Testis (tissue), 3 donors: Measurements from ENCODE around the gene ATM. TPM values are rescaled to one million over a fixed set of nuclear protein-coding genes. Genes with fewer than 3 reads are reported as not detected.
"Not testable (repeated sequence)": the region's sequence is repeated elsewhere in the genome, so short reads cannot be mapped to it uniquely, and the experiment has no call there.

Experiments
- DNase-seq: peaks from one replicate; pipeline ENCODE4 v3.0.0-alpha.2; 2019
- H3K27ac ChIP-seq, 2 donors: fragments of 200-600 bp; sonication (generic); one replicate each; pipeline ENCODE4 v1.5.1; 2019
- H3K27me3 ChIP-seq: fragments of 200-600 bp; sonication (generic); one replicate; pipeline ENCODE4 v1.5.1; 2019
- H3K36me3 ChIP-seq: fragments of 200-600 bp; sonication (generic); one replicate; pipeline ENCODE4 v1.5.1; 2017; ENCODE audit warnings: low read depth; ENCODE audit errors: missing control alignments
- H3K4me1 ChIP-seq: fragments of 200-600 bp; sonication (generic); one replicate; pipeline ENCODE4 v1.5.1; 2019
- H3K4me3 ChIP-seq, 2 donors: fragments of 200-600 bp; sonication (generic); one replicate each; pipeline ENCODE4 v1.5.1; 2017 to 2019
- H3K9me3 ChIP-seq: fragments of 200-600 bp; sonication (generic); one replicate; pipeline ENCODE4 v1.5.1; 2017
- POLR2A ChIP-seq: fragments of 450-650 bp; IDR thresholded peaks from one replicate; pipeline ENCODE4 v1.6.1; 2017; ENCODE audit warnings: antibody characterized with exemption, mild to moderate bottlenecking, moderate library complexity
- WGBS, 2 donors: methylation state at CpG; one replicate each; pipeline ENCODE4 v1.1.5; 2018; 5-methylcytosine and 5-hydroxymethylcytosine counted together
- intact Hi-C: fragments of 100-400 bp; cut with DNase I; formaldehyde crosslinking; loops from one replicate; pipeline ENCODE4 v1.15.1; 2023; ENCODE audit warnings: low total_unique reads
- polyA plus RNA-seq: library from polyadenylated mRNA; stranded (reverse); fragments of 350-450 nt; fragmentation: Illumina TruSeq; extraction: RNeasy Lipid Tissue Mini Kit (QIAGEN cat#74804); gene quantifications from one replicate; pipeline ENCODE4 v1.2.3, GENCODE V29; 2014; ENCODE audit warnings: low read depth, low replicate concordance; ENCODE audit not compliant: insufficient read depth
- total RNA-seq, 2 donors: library from RNA; depleted of rRNA; stranded (reverse); fragments of >200 nt; gene quantifications; one replicate each; pipeline ENCODE4 v1.2.3, GENCODE V29; 2016
- TF ChIP-seq, protein P1 (sequence below), 3 experiments: fragments of 450-650 bp in 2 of 3; fragments of 200-600 bp in 1 of 3; sonication (generic) in 1 of 3; IDR thresholded peaks; one replicate each; pipeline ENCODE4 v1.5.1; 2016 to 2019; ENCODE audit warnings: antibody characterized with exemption in 3 of 3, mild to moderate bottlenecking in 2 of 3, moderate library complexity in 1 of 3

Gene ATM
- total and polyA plus RNA-seq, 3 donors from 2014 or later, result 19.3 to 95.4 (median 92.3) TPM

DNA sequence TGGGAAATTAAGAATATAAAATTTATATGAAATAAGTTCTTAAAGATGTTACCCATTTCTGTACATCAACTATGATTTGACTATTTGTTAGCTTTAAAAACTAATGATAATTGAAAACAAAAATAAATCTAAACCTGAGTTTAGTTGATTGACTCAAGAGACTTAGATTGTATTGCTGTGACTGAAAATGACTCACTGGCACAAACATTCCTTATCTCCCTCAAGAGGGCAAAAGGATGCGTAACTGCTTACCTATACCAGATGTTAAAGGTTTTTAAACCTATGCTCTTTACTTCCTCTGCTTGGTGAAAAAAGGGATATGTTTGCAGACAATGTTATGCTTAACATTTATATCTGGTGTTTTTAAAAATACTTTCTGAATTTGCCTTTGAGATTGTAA, 30.3 kb downstream of the ATM start:
- H3K9me3 ChIP-seq, result no peaks in the 10 kb centered on the region
- no peak for TF ChIP-seq POLR2A
- TF ChIP-seq, protein P1, sequence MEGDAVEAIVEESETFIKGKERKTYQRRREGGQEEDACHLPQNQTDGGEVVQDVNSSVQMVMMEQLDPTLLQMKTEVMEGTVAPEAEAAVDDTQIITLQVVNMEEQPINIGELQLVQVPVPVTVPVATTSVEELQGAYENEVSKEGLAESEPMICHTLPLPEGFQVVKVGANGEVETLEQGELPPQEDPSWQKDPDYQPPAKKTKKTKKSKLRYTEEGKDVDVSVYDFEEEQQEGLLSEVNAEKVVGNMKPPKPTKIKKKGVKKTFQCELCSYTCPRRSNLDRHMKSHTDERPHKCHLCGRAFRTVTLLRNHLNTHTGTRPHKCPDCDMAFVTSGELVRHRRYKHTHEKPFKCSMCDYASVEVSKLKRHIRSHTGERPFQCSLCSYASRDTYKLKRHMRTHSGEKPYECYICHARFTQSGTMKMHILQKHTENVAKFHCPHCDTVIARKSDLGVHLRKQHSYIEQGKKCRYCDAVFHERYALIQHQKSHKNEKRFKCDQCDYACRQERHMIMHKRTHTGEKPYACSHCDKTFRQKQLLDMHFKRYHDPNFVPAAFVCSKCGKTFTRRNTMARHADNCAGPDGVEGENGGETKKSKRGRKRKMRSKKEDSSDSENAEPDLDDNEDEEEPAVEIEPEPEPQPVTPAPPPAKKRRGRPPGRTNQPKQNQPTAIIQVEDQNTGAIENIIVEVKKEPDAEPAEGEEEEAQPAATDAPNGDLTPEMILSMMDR (IDR thresholded peaks at IDR 0.05), result no peak
- no peak for DNase-seq
- H3K36me3 ChIP-seq, result no peaks in the 10 kb centered on the region
- H3K27ac ChIP-seq, result no peak overlapping the region
- H3K4me1 ChIP-seq, result no peaks in the 10 kb centered on the region
- 89 to 100% methylated on average over 1 of the region's 1 CpG for WGBS, 2 donors
- H3K27me3 ChIP-seq, result no peaks in the 10 kb centered on the region
- intact Hi-C loops, result no loop called here
- H3K4me3 ChIP-seq, result no peak overlapping the region

DNA sequence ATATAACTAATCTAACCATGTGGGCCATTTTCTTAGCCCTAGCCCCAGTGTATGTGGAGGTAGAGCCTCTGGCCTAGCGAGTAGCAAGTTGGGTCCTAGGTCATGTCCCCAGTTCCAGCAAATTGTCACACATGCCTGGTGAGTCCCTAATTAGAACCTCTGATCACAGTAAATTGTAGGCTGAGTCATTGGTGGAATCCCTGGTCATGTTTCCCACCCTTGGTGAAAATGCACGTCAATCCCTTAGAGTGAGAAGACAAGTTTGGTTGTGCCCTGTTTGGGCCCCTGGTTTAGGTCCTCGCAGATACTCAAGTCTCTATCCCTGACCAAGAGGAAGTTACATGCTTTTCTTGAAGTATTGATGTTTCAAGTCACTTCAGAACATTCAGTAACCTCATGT, 46.7 kb downstream of the ATM start:
- Histone ChIP-seq H3K4me1 (no peaks in the 10 kb centered on the region), H3K27ac (no peak overlapping the region), H3K4me3 (no peak overlapping the region), H3K9me3 (no peaks in the 10 kb centered on the region), H3K36me3 (no peaks in the 10 kb centered on the region), H3K27me3 (no peaks in the 10 kb centered on the region)
- TF ChIP-seq, protein P1 (IDR thresholded peaks at IDR 0.05), result no peak
- no peak for TF ChIP-seq POLR2A
- WGBS, 2 donors, result 94 to 95% methylated on average over 3 of the region's 3 CpGs
- intact Hi-C loops, result no loop called here
- DNase-seq, result no peak

DNA sequence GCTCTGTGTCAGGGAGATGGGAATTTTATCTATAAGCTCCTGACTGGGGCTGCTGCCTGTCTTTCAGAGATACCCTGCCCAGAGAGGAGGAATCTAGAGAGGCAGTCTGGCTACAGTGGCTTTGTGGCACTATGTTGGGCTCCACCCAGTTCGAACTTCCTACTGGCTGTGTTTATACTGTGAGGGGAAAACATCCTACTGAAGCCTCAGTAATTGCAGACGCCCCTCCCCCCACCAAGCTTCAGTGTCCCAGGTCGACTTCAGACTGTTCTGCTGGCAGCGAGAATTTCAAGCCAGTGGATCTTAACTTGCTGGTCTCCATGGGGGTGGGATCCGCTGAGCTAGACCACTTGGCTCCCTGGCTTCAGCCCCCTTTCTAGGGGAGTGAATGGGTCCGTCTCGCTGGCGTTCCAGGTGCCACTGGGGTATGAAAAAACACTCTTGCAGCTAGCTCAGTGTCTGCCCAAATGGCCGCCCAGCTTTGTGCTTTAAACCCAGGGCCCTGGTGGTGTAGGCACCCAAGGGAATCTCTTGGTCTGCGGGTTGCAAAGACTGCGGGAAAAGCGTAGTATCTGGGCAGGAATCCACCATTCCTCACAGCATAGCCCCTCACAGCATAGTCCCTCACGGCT, 54.2 kb downstream of the ATM start:
- DNase-seq, H3K4me1 ChIP-seq, intact Hi-C loops, H3K36me3 ChIP-seq, H3K4me3 ChIP-seq, H3K9me3 ChIP-seq, H3K27ac ChIP-seq, H3K27me3 ChIP-seq: not testable (repeated sequence)
- WGBS, 2 donors, result 92 to 94% methylated on average over 11 to 13 of the region's 13 CpGs

DNA sequence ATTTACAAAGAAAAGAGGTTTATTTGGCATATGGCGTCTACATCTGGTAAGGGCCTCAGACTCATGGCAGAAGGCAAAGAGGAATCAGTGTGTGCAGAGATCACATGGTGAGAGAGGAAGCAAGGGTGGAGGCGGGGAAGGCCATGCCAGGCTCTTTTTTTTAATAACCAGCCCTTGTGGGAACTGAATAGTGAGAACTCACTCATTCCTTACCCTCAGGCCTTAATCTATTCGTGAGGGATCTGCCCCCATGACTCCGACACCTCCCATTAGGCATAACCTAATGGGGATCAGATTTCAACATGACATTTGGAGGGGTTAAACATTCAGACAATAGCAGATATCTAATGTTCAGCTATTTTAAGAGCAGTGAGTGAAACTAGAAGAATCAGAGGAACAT, 55.7 kb downstream of the ATM start:
- DNase-seq, result no peak
- no peaks in the 10 kb centered on the region for H3K9me3 ChIP-seq

DNA sequence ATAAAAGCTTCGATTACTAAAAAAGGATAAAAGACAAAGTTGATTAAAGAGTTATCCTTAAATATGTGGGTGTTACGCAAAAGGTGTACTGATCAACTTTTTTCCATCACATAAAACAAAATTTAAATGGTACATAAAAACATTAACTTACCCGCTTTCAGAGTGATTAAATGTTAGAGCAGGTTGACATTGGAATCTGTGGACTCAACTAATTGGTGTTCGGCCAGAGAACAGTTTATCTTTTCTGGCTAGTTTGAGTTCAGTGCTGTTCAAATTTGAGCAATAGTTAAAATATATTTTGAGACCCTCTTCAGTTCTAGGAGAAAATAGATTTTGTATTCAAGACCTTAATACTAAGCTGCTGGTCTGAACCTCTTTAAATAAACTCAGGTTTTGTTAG, 56.1 kb downstream of the ATM start:
- 54 to 63% methylated on average over 4 of the region's 4 CpGs for WGBS, 2 donors
- intact Hi-C loops, result no loop called here
- Histone ChIP-seq H3K27ac (peak overlapping the region in 1 of 2 donors; percentile 23), H3K4me3 (no peak overlapping the region), H3K4me1 (peaks cover 3% of the 10 kb centered on the region), H3K9me3 (no peaks in the 10 kb centered on the region), H3K36me3 (no peaks in the 10 kb centered on the region), H3K27me3 (no peaks in the 10 kb centered on the region)
- no peak for DNase-seq
- TF ChIP-seq, protein P1 (IDR thresholded peaks at IDR 0.05), result no peak
- TF ChIP-seq POLR2A, result no peak

More for the DNA sequence above, 55.7 kb downstream of the ATM start:
- Histone ChIP-seq H3K4me1 (peaks cover 3% of the 10 kb centered on the region), H3K27ac (peak overlapping the region in 1 of 2 donors; percentile 23), H3K27me3 (no peaks in the 10 kb centered on the region), H3K4me3 (no peak overlapping the region), H3K36me3 (no peaks in the 10 kb centered on the region)
- intact Hi-C loops, result no loop called here
- WGBS, 2 donors, result 64 to 66% methylated on average over 4 of the region's 4 CpGs
- no peak for TF ChIP-seq POLR2A
- TF ChIP-seq, protein P1 (IDR thresholded peaks at IDR 0.05), result no peak
